BLaER1 treated with 17β-estradiol and CSF1 and Interleukin-3, amounts not matched to agents 10 nM and 100 nM (cell line): ENCODE measurements around the gene TMEM52.

ENCODE experiments used
- H3K27ac ChIP-seq, 11 experiments: shearing (Covaris generic); formaldehyde crosslinking; 2 replicates each; pipeline ENCODE4 v1.8.1; 2022
- H3K27me3 ChIP-seq, 11 experiments: shearing (Covaris generic); formaldehyde crosslinking; 2 replicates each; pipeline ENCODE4 v1.8.1; 2022
- H3K36me3 ChIP-seq, 11 experiments: shearing (Covaris generic); formaldehyde crosslinking; 2 replicates each; pipeline ENCODE4 v1.8.1; 2022
- H3K4me1 ChIP-seq, 10 experiments: shearing (Covaris generic); formaldehyde crosslinking; 2 replicates each; pipeline ENCODE4 v1.8.1; 2022
- H3K4me2 ChIP-seq, 11 experiments: shearing (Covaris generic); formaldehyde crosslinking; 2 replicates each; pipeline ENCODE4 v1.8.1; 2022
- H3K4me3 ChIP-seq, 10 experiments: shearing (Covaris generic); formaldehyde crosslinking; 2 replicates each; pipeline ENCODE4 v1.8.1; 2022
- H3K9ac ChIP-seq, 11 experiments: shearing (Covaris generic); formaldehyde crosslinking; 2 replicates each; pipeline ENCODE4 v1.8.1; 2022
- H3K9me3 ChIP-seq, 11 experiments: shearing (Covaris generic); formaldehyde crosslinking; replicated peaks in 1 of 11; 2 replicates each; pipeline ENCODE4 v1.8.1; 2022
- H4K20me1 ChIP-seq, 11 experiments: shearing (Covaris generic); formaldehyde crosslinking; 2 replicates each; pipeline ENCODE4 v1.8.1; 2022
- Cebpa-rat ChIP-seq, 11 experiments: shearing (Covaris generic); IDR thresholded peaks; 2 replicates each; pipeline ENCODE4 v1.8.1; 2022

The TMEM52 gene

DNA sequence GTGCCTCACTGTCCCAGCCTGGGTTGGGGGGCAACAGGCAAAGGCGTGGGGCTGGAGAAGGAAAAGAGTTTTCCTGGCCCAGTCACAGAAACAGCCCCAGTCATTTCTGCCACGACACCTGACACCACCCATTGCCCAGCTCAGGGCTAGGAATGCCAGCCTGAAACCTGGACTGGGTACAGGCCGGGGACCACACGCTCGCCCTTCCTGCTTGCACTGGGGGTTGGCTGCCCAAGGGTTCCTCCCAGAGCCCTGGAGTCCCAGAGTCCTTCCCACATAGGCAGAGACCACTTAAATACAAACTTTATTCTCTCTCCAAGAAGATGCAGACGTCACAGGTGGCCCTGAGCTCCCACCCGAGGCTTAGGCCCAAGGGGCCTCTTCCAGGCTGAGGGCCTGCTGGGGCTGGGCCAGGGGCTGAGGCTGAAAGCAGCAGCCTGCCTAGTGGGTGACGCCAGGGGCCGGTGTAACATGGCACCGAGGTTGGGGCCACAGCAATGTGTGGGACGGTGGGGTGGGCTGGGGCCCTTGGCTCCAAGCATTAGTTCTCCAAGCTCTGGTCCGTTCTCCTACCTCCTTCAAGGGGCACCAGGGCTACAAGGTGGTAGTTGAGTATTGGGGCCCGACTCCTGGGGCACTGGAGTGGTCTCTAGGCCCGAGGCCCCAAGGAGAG is 1.6 kb downstream of the TMEM52 start:
- Histone ChIP-seq H3K9ac (no peak overlapping the region; a peak in 1 of 22 replicates), H3K4me1 (peaks cover 11 to 57% (median 39%) of the 10 kb centered on the region in 10 experiments), H3K9me3 (no peaks in the 10 kb centered on the region), H3K4me3 (no peak overlapping the region), H3K27me3 (peaks cover 0 to 6% (median 0%) of the 10 kb centered on the region in 11 experiments; a peak in 3 of 22 replicates), H3K36me3 (no peaks in the 10 kb centered on the region), H3K4me2 (peak overlapping the region; percentile 92 to 100 (median 98); a peak in 12 of 22 replicates), H3K27ac (no peak overlapping the region), H4K20me1 (peaks cover 0 to 28% (median 0%) of the 10 kb centered on the region in 11 experiments; a peak in 5 of 22 replicates)
- no peak for TF ChIP-seq Cebpa-rat (IDR thresholded peaks at IDR 0.05)

DNA sequence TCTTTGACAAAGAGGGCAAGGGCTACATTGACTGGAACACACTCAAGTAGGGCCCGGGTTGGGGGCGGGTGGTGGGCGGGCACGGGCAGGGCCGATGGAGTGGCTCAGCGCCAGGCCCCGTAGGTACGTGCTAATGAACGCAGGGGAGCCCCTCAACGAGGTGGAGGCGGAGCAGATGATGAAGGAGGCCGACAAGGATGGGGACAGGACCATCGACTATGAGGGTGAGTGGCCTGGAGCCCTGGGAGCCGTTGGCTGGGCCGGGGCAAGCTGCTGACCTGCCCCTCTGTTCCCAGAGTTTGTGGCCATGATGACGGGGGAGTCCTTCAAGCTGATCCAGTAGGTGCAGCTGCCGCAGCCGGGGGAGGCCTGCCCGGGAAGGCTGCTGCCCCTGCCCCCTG is 2.2 kb downstream of the TMEM52 start:
- Histone ChIP-seq H3K9me3 (no peaks in the 10 kb centered on the region), H4K20me1 (peaks cover 0 to 23% (median 0%) of the 10 kb centered on the region in 11 experiments; a peak in 4 of 22 replicates), H3K36me3 (no peaks in the 10 kb centered on the region), H3K4me2 (no peak overlapping the region), H3K27ac (no peak overlapping the region), H3K27me3 (peaks cover 0 to 6% (median 0%) of the 10 kb centered on the region in 11 experiments; a peak in 3 of 22 replicates), H3K4me3 (no peak overlapping the region), H3K9ac (no peak overlapping the region), H3K4me1 (peaks cover 11 to 51% (median 33%) of the 10 kb centered on the region in 10 experiments)
- TF ChIP-seq Cebpa-rat (IDR thresholded peaks at IDR 0.05): no peak

DNA sequence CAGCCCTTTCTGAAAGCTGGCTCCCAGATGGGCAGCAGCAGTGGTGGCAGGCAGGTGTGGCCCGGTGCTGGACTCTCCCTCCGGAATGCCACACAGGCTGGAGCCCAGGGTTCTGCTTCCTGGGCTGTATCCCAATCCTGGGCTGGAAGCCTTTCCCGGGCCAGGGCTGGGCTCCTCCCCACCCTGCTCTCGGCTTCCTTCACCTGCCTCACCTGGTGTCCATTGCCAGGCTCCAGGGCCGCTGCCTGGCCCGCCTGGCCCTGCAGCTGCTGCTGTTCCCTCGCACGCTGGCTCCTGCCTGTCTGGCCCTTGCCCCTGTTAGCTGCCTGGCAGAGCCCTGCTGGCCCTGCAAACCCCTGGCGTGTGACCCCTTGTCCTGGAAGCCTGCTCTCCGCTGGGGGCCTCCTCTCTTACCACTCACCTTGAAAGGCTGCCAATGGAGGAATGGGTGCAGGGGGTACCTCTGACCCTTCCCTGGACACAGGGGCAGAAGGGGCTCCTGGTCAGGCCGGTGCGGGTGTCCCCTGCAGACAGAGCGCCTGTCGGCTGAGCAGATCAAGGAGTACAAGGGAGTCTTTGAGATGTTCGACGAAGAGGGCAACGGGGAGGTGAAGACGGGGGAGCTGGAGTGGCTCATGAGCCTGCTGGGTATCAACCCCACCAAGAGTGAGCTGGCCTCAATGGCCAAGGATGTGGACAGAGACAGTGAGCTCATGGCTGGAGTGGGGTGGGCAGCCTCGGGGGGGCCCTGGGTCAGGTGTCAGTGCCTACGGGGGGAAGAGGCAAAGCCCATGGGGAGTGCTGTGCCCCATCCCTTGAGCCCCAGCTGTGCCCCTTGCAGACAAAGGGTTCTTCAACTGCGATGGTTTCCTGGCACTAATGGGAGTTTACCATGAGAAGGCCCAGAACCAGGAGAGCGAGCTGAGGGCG is 2.9 kb downstream of the TMEM52 start:
- Histone ChIP-seq H3K4me3 (no peak overlapping the region), H3K9ac (no peak overlapping the region), H3K9me3 (no peaks in the 10 kb centered on the region), H3K27ac (no peak overlapping the region), H3K4me1 (peaks cover 11 to 44% (median 29%) of the 10 kb centered on the region in 10 experiments), H3K4me2 (no peak overlapping the region), H3K27me3 (peaks cover 0 to 6% (median 0%) of the 10 kb centered on the region in 11 experiments; a peak in 3 of 22 replicates), H4K20me1 (peaks cover 0 to 19% (median 0%) of the 10 kb centered on the region in 11 experiments; a peak in 4 of 22 replicates), H3K36me3 (no peaks in the 10 kb centered on the region)
- TF ChIP-seq Cebpa-rat (IDR thresholded peaks at IDR 0.05): no peak

DNA sequence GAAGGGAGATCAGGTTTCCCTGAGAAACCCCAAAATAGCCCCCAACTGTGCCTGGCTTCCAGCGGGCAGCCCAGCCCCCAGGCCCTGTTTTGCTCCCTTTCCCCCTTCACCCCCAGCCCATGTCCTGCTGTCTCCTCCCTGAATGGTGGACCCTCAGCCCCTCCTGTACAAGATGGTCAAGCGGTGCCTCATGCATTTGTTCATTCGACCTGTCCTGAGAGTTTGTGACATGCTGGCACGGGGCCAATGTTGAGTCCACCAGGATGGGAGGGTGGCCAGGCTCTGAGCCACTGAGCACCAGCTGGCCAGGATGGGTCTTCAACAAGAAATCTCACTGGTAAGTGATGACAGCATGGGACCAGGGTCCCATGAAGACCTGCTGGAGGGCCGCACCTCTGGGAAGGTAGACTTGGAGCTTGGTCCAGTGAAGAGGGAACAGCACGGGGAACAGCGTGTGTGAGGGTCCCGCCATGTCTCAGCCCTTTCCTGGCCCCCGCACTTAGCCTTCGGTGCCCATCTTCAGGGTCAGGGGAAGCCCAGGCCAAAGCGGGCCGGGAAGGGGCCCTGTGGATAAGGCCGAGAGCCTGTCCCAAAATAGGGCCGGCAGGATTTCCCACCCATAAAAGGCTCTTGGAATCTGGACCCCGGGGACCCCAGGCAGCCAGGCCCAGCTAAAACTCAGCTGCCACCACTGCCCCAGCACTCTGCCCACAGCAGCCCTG is 3.9 kb downstream of the TMEM52 start, which contains the start of gene CALML6:
CALML6 (plus strand) TSS at position 290 of the 722 bp plus-strand sequence; CDS start at position 311, 21 bp downstream.
- no peak within 1 kb of the TSS for H3K27ac ChIP-seq
- no peak within 1 kb of the TSS; a peak in 1 of 22 replicates for H3K4me2 ChIP-seq
- no peaks in the 10 kb centered on the region for H3K9me3 ChIP-seq
- H3K36me3 ChIP-seq: no peaks in the 10 kb centered on the region
- TF ChIP-seq Cebpa-rat (IDR thresholded peaks at IDR 0.05): no peak
- H3K4me1 ChIP-seq: peaks cover 11 to 43% (median 29%) of the 10 kb centered on the region in 10 experiments
- peak within 1 kb of the TSS in 1 of 11 experiments; percentile 18; a peak in 2 of 22 replicates for H3K9ac ChIP-seq
- H4K20me1 ChIP-seq: peaks cover 0 to 13% (median 0%) of the 10 kb centered on the region in 11 experiments; a peak in 4 of 22 replicates
- no peak within 1 kb of the TSS for H3K4me3 ChIP-seq
- H3K27me3 ChIP-seq: peaks cover 0 to 6% (median 0%) of the 10 kb centered on the region in 11 experiments; a peak in 3 of 22 replicates

DNA sequence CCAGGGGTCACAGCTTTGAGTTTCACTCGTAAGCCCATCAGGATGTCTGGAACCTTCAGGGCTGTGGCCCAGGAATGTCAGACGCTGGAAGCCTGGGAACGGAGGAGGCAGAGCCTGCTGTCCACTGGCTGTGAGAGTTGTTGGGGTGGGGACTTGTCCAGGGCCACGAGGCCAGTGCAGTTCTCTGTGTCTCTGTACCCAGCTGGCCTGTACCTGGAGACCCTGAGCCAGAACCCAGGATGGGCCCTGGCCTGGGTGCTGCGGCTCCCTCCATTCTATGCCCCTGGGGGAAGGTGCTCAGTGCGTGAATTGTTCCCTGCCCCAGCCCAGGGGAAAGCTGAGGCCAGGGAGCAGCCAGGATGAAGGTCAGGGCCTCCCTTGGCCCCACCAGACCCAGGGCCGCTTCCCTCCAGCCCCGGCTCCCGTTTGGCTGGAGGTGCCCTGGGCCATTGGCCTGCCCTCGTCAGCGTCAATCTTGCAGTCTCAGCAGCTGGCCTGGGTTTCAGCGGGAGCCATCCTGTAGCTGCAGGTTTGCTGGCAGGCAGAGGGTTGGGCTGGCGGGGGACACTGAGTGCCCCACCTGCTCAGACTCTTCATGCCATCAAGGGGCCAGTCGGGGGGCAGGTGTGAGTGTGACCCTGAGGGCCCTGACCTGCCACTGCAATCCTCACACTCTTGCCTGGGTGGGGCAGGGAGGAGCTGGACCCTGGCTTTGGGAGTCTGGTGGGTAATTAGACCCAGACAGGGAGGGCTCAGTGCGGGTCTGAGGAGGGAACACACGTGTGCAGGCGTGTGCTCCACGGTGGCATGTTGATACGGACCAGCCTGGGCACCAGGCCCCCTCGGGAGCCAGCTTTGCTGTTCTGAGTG is 4.7 kb downstream of the TMEM52 start:
- no peaks in the 10 kb centered on the region for H3K36me3 ChIP-seq
- no peak overlapping the region for H3K27ac ChIP-seq

DNA sequence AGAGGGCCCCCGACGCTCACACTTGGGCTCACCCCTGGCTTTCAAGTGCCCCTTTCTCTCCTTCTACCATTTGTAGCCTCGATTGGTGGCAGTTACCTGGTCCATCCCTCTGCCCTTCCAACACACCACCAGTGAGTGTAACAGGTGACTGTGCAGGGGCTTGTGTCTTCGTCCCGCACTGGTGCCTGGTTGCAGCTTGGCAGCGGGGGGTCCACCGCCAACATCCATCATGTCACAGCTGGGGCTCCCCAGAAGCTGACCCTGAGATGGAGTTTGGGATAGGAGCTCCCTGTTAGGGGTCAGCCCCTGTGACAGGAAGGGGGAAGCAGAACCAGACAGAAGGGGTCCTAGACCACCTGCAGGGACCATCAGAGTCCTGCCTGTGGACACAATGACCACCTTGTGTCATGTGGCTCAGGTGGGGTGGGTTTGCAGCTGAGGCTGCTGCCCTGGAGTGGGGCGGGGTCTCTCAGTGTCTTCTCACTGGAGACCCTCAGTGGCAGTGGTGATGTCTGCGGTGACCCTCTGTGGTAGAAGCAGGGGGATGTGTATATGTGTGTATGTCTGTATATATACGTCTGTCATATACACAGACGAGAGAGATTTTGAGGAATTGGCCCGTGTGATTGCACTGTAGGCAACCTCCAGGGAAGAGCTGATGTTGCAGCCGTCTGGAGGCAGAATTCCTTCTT is 7.6 kb downstream of the TMEM52 start:
- H3K36me3 ChIP-seq: no peaks in the 10 kb centered on the region
- no peak overlapping the region for H3K4me3 ChIP-seq
- no peak for TF ChIP-seq Cebpa-rat (IDR thresholded peaks at IDR 0.05)
- no peaks in the 10 kb centered on the region for H3K9me3 ChIP-seq
- no peaks in the 10 kb centered on the region for H3K27me3 ChIP-seq
- no peak overlapping the region for H3K27ac ChIP-seq
- H3K9ac ChIP-seq: peak overlapping the region in 1 of 11 experiments; percentile 7; a peak in 1 of 22 replicates
- peaks cover 0 to 10% (median 0%) of the 10 kb centered on the region in 11 experiments; a peak in 3 of 22 replicates for H4K20me1 ChIP-seq
- 0 out of 22 replicates have a peak overlapping the region, but pooled peaks of 1 of the 11 experiments have one; percentile 18 for H3K4me2 ChIP-seq
- H3K4me1 ChIP-seq: peaks cover 26 to 49% (median 38%) of the 10 kb centered on the region in 10 experiments

More for the DNA sequence above, 4.7 kb downstream of the TMEM52 start:
- peaks cover 0 to 6% (median 0%) of the 10 kb centered on the region in 11 experiments; a peak in 3 of 22 replicates for H3K27me3 ChIP-seq
- peaks cover 0 to 9% (median 0%) of the 10 kb centered on the region in 11 experiments; a peak in 3 of 22 replicates for H4K20me1 ChIP-seq
- H3K4me1 ChIP-seq: peaks cover 16 to 44% (median 31%) of the 10 kb centered on the region in 10 experiments
- no peak overlapping the region for H3K4me3 ChIP-seq
- H3K9me3 ChIP-seq: no peaks in the 10 kb centered on the region
- TF ChIP-seq Cebpa-rat (IDR thresholded peaks at IDR 0.05): no peak
- peak overlapping the region in 1 of 11 experiments; percentile 18; a peak in 2 of 22 replicates for H3K9ac ChIP-seq
- H3K4me2 ChIP-seq: no peak overlapping the region; a peak in 1 of 22 replicates

DNA sequence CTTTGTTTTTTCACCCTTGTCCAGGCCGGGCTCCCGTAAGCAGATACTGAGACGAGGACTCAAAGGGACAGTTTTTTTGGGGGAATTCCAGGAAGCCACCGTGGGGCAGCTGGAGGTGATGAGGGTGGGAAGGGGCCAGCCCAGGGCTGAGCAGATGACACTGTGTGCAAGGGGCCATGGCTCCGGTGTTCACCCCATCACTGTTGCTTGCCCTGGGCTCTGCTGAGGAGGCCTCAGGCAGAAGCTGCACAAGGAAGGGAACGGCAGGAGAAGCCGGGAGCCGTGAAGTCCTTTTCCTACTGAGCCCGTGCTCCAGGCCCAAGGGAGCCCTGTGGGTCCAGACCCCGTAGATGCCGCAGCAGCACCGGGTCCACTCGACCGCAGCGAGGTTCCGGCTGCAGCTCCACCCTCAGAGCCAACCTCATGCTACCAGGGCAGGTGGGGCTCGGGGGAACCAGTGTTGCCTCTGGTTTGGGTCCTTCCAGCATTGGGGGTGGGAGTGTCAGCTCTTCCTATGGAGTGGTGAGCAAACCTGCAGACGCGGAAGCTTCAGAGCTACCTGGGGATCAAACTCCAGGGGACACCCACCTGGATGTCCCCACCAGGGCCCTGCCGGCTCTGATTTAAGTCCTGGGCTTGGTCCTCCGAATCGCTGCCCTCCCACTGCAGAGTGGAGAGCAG is 8.3 kb downstream of the TMEM52 start:
- peak overlapping the region in 7 of 11 experiments; percentile 2 to 89 (median 70); a peak in 7 of 22 replicates for H3K4me2 ChIP-seq
- no peak for TF ChIP-seq Cebpa-rat (IDR thresholded peaks at IDR 0.05)
- peaks cover 32 to 56% (median 45%) of the 10 kb centered on the region in 10 experiments for H3K4me1 ChIP-seq
- no peaks in the 10 kb centered on the region for H3K27me3 ChIP-seq
- H4K20me1 ChIP-seq: peaks cover 0 to 10% (median 0%) of the 10 kb centered on the region in 11 experiments; a peak in 3 of 22 replicates
- H3K9me3 ChIP-seq: no peaks in the 10 kb centered on the region
- no peaks in the 10 kb centered on the region for H3K36me3 ChIP-seq
- H3K4me3 ChIP-seq: no peak overlapping the region
- peak overlapping the region in 3 of 11 experiments; percentile 15 to 72 (median 69); a peak in 4 of 22 replicates for H3K9ac ChIP-seq
- no peak overlapping the region for H3K27ac ChIP-seq
